K562 (cell line): Measurements from ENCODE around the gene RTL1. TPM values are rescaled to one million over a fixed set of nuclear protein-coding genes. Genes with fewer than 3 reads are reported as not detected.

ENCODE experiments used
- ATAC-seq: fragments of 200-7000 bp; cut with Tn5 transposase; 3 replicates; pipeline ENCODE4 v1.9.1; 2020; ENCODE audit warnings: moderate library complexity
- BruUV-seq: library from RNA; stranded (reverse); fragments of 400-500 nt; replicated peaks from 2 replicates; lab custom pipeline; 2021; lab: Mats Ljungman, UMichigan
- CTCF ChIA-PET: fragments of 300-600 bp; formaldehyde crosslinking; extraction: SDS; loops from one replicate; lab custom pipeline; 2021; ENCODE audit warnings: low intra/inter-chr PET ratio; lab: Yijun Ruan, JAX
- POLR2A ChIA-PET: fragments of 300-600, 350-650 bp; sonication (Branson Sonifier 250); formaldehyde crosslinking; extraction: SDS; loops from one replicate; lab custom pipeline; 2021; ENCODE audit warnings: antibody characterized with exemption, inconsistent platforms; lab: Yijun Ruan, JAX
- DNase-seq, 4 experiments: peaks; one replicate each; pipeline versions ENCODE4 v3.0.0 to v3.0.0-alpha.2; 2011 to 2018; ENCODE audit warnings: low spot score in 3 of 4, mixed read lengths in 3 of 4; ENCODE audit errors: extremely low read depth in 1 of 4
- FAIRE-seq: peaks from 2 replicates; lab custom pipeline; 2011; peaks lifted over from hg19 to GRCh38; lab: Jason Lieb, UNC
- H2AFZ ChIP-seq: 2 replicates; pipeline ENCODE4 v1.6.0; 2011; ENCODE audit warnings: low read depth, low read length, control low read depth, inconsistent platforms
- H3K27ac ChIP-seq: fragments of 200-600 bp; 3 replicates; pipeline ENCODE4 v1.8.0; 2011; ENCODE audit warnings: low read depth, mild to moderate bottlenecking, control low read depth, inconsistent platforms, low read length, moderate library complexity, mixed read lengths; ENCODE audit errors: extremely low read depth
- H3K27me3 ChIP-seq, 2 experiments: fragments of 300-600 bp in 1 of 2; 2 replicates in 1 of 2; 3 replicates in 1 of 2; pipeline versions ENCODE4 v1.6.0 to v1.8.0; 2011; ENCODE audit warnings: inconsistent platforms in 2 of 2, low read length in 2 of 2, mild to moderate bottlenecking in 1 of 2, mixed read lengths in 1 of 2, moderate library complexity in 1 of 2; ENCODE audit not compliant: control insufficient read depth in 2 of 2, insufficient read depth in 2 of 2
- H3K36me3 ChIP-seq: fragments of 300-600 bp; 3 replicates; pipeline ENCODE4 v1.8.0; 2011; ENCODE audit warnings: mild to moderate bottlenecking, low read length, inconsistent platforms; ENCODE audit not compliant: control insufficient read depth, insufficient read depth
- H3K4me1 ChIP-seq, 2 experiments: fragments of 200-600 bp in 1 of 2; replicated peaks in 1 of 2; 2 replicates in 1 of 2; 3 replicates in 1 of 2; pipeline versions ENCODE4 v1.5.1 to v1.8.0; 2011; ENCODE audit warnings: inconsistent platforms in 2 of 2, low read length in 2 of 2, mild to moderate bottlenecking in 1 of 2, mixed read lengths in 1 of 2, moderate library complexity in 1 of 2; ENCODE audit not compliant: control insufficient read depth in 2 of 2, insufficient read depth in 2 of 2
- H3K4me2 ChIP-seq: 2 replicates; pipeline ENCODE4 v1.6.1; 2011; ENCODE audit warnings: low read length, control low read depth, inconsistent platforms, mixed read lengths; ENCODE audit not compliant: insufficient read depth
- H3K4me3 ChIP-seq: fragments of 200-600 bp; sonication (generic), shearing (Covaris generic); 2 replicates; pipeline ENCODE4 v1.5.1; 2016; ENCODE audit warnings: control low read depth, inconsistent platforms
- H3K79me2 ChIP-seq: fragments of 200-600 bp; 3 replicates; pipeline ENCODE4 v1.8.0; 2011; ENCODE audit warnings: low read length, inconsistent platforms; ENCODE audit not compliant: control insufficient read depth, insufficient read depth
- H3K9ac ChIP-seq, 2 experiments: 2 replicates each; pipeline versions ENCODE4 v1.6.0 to v1.6.1; 2011; ENCODE audit warnings: low read depth in 2 of 2, low read length in 2 of 2, control low read depth in 1 of 2, inconsistent platforms in 1 of 2, mild to moderate bottlenecking in 1 of 2, mixed read lengths in 1 of 2; ENCODE audit not compliant: insufficient read depth in 1 of 2
- H3K9me1 ChIP-seq: one replicate; pipeline ENCODE4 v1.6.0; 2011; ENCODE audit warnings: inconsistent platforms, mild to moderate bottlenecking, low read length, moderate library complexity; ENCODE audit not compliant: control insufficient read depth, insufficient read depth
- H3K9me3 ChIP-seq: replicated peaks from 2 replicates; pipeline ENCODE4 v1.5.1; 2011; ENCODE audit warnings: low read depth, low read length, inconsistent platforms; ENCODE audit not compliant: control insufficient read depth, insufficient read depth
- H4K20me1 ChIP-seq: replicated peaks from 2 replicates; pipeline ENCODE4 v1.6.1; 2011; ENCODE audit warnings: low read length, inconsistent platforms, mixed read lengths; ENCODE audit not compliant: control insufficient read depth, insufficient read depth
- BACH1 ChIP-seq: fragments of 200-800 bp; sonication (Bioruptor generic); IDR thresholded peaks from 2 replicates; pipeline ENCODE4 v1.6.1; 2016; ENCODE audit warnings: missing genetic modification characterization, missing compliant biosample characterization
- BCL6 ChIP-seq: fragments of 250-450 bp; sonication (Bioruptor Pico); IDR thresholded peaks from 2 replicates; pipeline ENCODE4 v1.4.0; 2020
- FOXP1 ChIP-seq: sonication (generic); formaldehyde crosslinking; IDR thresholded peaks from 2 replicates; pipeline ENCODE4 v1.8.0; 2022; ENCODE audit warnings: mild to moderate bottlenecking, missing genetic modification reagents
- GTF2F1 ChIP-seq: IDR thresholded peaks from 2 replicates; pipeline ENCODE4 v1.6.1; 2011; ENCODE audit warnings: low read depth, low read length, improper control_type of control experiment
- HBP1 ChIP-seq: fragments of 450-650 bp; formaldehyde crosslinking; IDR thresholded peaks from 2 replicates; pipeline ENCODE4 v1.4.0; 2022; ENCODE audit warnings: missing genetic modification characterization
- IRF1 ChIP-seq: sonication (generic); formaldehyde crosslinking; IDR thresholded peaks from 2 replicates; pipeline ENCODE4 v1.8.0; 2022; ENCODE audit warnings: missing genetic modification reagents, mild to moderate bottlenecking, borderline replicate concordance
- L3MBTL2 ChIP-seq: fragments of 450-650 bp; IDR thresholded peaks from 2 replicates; pipeline ENCODE4 v1.6.1; 2016; ENCODE audit warnings: mild to moderate bottlenecking, moderate library complexity
- MYNN ChIP-seq, 2 experiments: sonication (generic); formaldehyde crosslinking in 1 of 2; IDR thresholded peaks; 2 replicates each; pipeline versions ENCODE4 v1.5.0 to v1.6.1; 2016 to 2020; ENCODE audit warnings: antibody characterized with exemption in 1 of 2, missing genetic modification reagents in 1 of 2
- TFAP4 ChIP-seq: sonication (generic); formaldehyde crosslinking; IDR thresholded peaks from 2 replicates; pipeline ENCODE4 v1.8.0; 2022; ENCODE audit warnings: missing genetic modification reagents, mild to moderate bottlenecking, moderate library complexity, borderline replicate concordance
- WGBS: fragments of 100-300 bp; shearing (Covaris generic); methylation state at CpG from one replicate; pipeline ENCODE4 v1.1.6; 2016; ENCODE audit warnings: low coverage, mixed read lengths; ENCODE audit not compliant: insufficient coverage; ENCODE audit errors: missing lambda C conversion rate; 5-methylcytosine and 5-hydroxymethylcytosine counted together
- in situ Hi-C: fragments of 300-500 bp; cut with MboI; formaldehyde crosslinking; loops from 4 replicates; pipeline ENCODE4 v1.15.0; 2018; ENCODE audit warnings: inconsistent platforms, mixed read lengths
- intact Hi-C: fragments of 100-400 bp; cut with micrococcal nuclease; formaldehyde crosslinking; loops from 2 replicates; pipeline ENCODE4 v1.14.2; 2022
- polyA plus RNA-seq, 8 experiments: library from polyadenylated mRNA; depleted of rRNA in 4 of 8; stranded (reverse) in 5 of 8; unstranded in 3 of 8; fragments of >200 nt; fragmentation: Nextera tagmentation in 2 of 8; fragmentation: Illumina TruSeq in 1 of 8; extraction: Ambion mirVana in 2 of 8; extraction: Trizol in 1 of 8; gene quantifications; 2 replicates each; pipeline versions ENCODE4 v1.2.1 to v1.2.3, GENCODE V29; 2011 to 2014; ENCODE audit warnings: inconsistent platforms in 1 of 8, missing spikeins in 1 of 8
- total RNA-seq, 7 experiments: library from RNA; depleted of rRNA in 6 of 7; stranded (reverse); fragments of >200 nt in 6 of 7; fragmentation: Illumina TruSeq in 2 of 7; extraction: Trizol in 2 of 7; gene quantifications; 2 replicates each; pipeline versions ENCODE4 v1.2.1 to v1.2.3, GENCODE V29; 2011 to 2021; ENCODE audit warnings: low replicate concordance in 1 of 7
- TF ChIP-seq, protein P1 (sequence below): fragments of 250-450 bp; sonication (Bioruptor Pico); IDR thresholded peaks from 2 replicates; pipeline ENCODE4 v1.8.0; 2022; ENCODE audit warnings: inconsistent platforms, mild to moderate bottlenecking, moderate library complexity, borderline replicate concordance

The RTL1 gene
- total and polyA plus RNA-seq, 9 of the 15 experiments (the other 6 are each of a cell fraction or from before 2014, with no cell fraction given): not detected

DNA sequence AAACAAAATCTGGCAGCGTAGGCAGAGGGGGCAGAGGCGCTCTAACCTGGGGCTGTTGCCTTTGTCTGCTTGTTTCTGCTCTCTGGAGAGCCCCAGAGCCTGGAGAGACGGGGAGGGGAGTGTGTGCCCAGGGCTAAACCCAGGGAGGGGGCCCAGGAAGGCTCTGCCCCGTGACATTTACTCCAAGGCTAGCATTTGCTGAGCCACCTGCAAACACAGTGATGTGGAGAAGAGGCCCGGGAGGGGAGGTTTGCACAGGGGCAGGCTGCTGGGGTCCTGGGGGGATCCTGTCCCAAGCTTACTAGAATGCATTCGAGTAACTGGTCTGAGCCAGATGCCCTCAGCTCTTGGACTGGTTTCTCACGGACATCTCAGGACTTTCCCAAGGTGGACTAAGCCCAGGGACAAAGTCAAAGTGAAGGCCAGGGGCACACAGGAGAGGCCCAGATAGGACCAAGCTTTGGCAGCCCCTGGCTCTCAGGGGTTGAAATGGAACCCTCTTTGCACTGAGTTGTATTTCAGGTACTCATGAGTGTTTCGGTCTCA, 65.6 kb downstream of the RTL1 start:
- no peak for ATAC-seq
- WGBS: 53% methylated on average over 7 of the region's 8 CpGs
- Histone ChIP-seq H3K4me1 (peaks cover 0 to 33% of the 10 kb centered on the region in 2 experiments; a peak in 3 of 5 replicates), H3K4me3 (no peak overlapping the region), H3K4me2 (no peak overlapping the region), H3K9ac (no peak overlapping the region), H3K27ac (no peak overlapping the region), H3K9me3 (no peaks in the 10 kb centered on the region), H3K27me3 (no peaks in the 10 kb centered on the region), H3K36me3 (no peaks in the 10 kb centered on the region), H2AFZ (no peak overlapping the region), H3K79me2 (no peaks in the 10 kb centered on the region), H3K9me1 (no peaks in the 10 kb centered on the region), H4K20me1 (no peaks in the 10 kb centered on the region; the same call in 1 of the 2 replicates)
- in situ Hi-C loops: no loop called here
- no TSS peak for BruUV-seq
- FAIRE-seq: no peak
- TF ChIP-seq FOXP1 (CRISPR knock-in tag): no peak
- TF ChIP-seq BACH1 (tag): no peak
- TF ChIP-seq BCL6: no peak
- TF ChIP-seq, protein P1, sequence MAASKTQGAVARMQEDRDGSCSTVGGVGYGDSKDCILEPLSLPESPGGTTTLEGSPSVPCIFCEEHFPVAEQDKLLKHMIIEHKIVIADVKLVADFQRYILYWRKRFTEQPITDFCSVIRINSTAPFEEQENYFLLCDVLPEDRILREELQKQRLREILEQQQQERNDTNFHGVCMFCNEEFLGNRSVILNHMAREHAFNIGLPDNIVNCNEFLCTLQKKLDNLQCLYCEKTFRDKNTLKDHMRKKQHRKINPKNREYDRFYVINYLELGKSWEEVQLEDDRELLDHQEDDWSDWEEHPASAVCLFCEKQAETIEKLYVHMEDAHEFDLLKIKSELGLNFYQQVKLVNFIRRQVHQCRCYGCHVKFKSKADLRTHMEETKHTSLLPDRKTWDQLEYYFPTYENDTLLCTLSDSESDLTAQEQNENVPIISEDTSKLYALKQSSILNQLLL: no peak
- TF ChIP-seq HBP1 (CRISPR knock-in tag): no peak
- TF ChIP-seq IRF1 (CRISPR knock-in tag): no peak
- no peak for TF ChIP-seq MYNN (IDR thresholded peaks at IDR 0.05)
- no peak for TF ChIP-seq MYNN (CRISPR knock-in tag; IDR thresholded peaks at IDR 0.05)
- no peak for TF ChIP-seq L3MBTL2
- TF ChIP-seq TFAP4: no peak
- no peak for TF ChIP-seq GTF2F1
- DNase-seq: no peak
- ChIA-PET CTCF (no interaction called here), POLR2A (interaction anchor here (0.6 kb wide), 1 partner anchor 18 kb away, joined by 5 read pairs; no protein-coding TSS in a partner anchor)
- intact Hi-C loops: no loop called here
